HG02870 (cell line): ENCODE data around the gene ERICH6.
"Not testable (repeated sequence)": the region's sequence is repeated elsewhere in the genome, so short reads cannot be mapped to it uniquely, and the experiment has no call there.

Source experiments
- ATAC-seq: cut with Tn5 transposase; IDR thresholded peaks from one replicate; pipeline ENCODE4 v1.9.1; 2021; ENCODE audit warnings: mild to moderate bottlenecking, moderate library complexity; ENCODE audit not compliant: unreplicated experiment

The ERICH6 gene

DNA sequence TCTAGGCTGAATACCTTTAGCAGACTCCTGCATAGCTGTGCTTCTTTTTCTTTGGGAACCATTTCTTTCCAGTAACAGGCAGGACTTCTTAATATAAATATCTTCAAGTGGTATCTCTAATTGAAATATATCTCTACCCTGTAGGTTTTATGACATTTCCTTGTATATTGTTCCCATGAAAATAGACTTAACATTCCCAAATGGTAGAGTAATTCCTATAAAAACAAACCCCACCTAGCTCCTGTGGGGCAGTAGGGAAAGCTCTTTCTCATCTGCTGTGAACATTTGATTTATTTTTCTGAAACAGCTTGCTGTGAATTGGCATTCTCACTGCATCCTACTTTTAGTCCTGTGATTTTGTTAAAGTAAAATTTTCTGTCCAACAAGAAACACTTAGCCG is 79.8 kb downstream of the ERICH6 start:
- no peak for ATAC-seq

DNA sequence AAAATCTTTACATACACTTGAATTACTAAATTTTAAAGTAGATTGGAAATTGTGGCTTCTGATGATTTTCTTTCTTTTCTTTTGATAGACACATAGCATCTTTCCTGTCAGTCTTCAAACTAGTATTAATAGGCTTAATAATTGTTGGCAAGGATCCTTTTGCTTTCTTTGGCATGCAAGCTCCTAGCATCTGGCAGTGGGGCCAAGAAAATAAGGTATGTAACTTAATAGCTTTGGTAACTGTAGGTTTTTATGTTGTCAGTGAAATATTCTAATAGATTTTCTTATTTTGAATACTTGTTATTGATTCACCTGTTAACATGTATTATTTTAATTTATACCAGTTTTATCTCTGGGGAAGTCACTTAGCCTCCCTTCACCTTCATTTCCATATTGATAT is 80.8 kb downstream of the ERICH6 start:
- ATAC-seq, result not testable (repeated sequence)

DNA sequence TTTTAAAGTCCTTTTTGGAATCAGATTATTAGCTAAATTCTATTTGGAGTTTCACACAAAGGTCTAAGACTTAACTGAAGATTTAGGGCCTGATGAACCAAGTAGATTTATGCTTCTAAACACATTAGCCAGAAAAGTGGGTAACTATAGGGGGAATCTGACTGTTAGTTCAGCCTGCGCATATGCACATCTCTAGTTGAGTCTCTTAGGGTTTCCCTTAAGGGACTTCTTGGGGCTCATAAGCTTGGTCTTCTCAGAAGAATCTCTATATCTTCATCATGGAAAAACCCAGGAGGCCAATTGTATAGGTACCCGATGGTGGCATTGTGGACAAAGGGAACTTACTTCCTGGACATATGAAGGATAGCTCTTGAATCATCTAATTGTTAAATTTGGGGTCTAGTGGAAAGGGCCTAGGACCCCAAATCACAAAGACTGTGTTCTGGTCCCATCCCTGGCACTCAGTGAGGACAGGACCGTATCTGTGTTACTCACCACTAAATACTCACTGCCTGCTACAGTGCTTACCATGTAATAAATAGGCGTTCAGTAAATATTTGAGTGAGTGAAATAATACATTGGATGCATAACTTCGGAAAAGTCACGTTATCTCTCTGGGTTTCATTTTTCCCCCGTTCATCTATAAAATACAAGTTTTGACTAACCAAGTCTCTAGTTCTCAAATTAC is 83.6 kb downstream of the ERICH6 start:
- no peak for ATAC-seq

DNA sequence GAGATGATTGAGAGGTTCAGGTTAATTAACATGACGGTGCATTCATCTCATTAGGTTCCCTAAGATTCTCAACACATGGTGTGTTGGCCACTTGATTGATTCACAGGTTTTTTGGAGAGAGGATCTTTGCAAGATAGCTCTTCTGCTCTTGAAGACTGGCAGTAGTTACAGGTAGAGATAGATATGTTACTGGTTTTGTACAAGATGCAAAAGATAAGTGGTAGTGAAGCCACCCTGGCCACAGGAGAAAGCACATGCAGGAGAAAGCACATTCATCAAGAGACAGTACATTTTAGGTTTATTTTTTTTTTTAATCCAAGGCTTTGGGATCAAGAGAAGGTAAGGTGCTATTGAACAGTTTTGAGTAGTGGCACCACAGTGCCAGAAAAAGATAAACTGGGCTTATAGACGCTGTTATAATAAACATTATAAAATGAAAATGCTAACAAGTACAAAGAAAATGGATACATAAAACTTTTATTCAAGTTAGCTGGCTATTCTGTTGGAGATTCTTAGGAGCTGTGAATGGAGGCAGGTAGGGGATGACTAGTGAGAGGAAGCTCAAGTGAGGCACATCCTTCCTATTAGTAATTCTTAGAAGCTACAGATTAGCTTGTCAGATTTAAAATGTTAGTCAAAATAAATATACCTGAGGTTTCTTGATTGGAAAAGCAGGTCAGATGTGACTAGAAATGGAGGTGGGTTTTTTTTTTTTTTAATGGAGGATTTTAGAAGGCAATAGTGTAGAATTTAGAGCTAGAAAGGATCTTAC is 89.8 kb downstream of the ERICH6 start:
- no peak for ATAC-seq

DNA sequence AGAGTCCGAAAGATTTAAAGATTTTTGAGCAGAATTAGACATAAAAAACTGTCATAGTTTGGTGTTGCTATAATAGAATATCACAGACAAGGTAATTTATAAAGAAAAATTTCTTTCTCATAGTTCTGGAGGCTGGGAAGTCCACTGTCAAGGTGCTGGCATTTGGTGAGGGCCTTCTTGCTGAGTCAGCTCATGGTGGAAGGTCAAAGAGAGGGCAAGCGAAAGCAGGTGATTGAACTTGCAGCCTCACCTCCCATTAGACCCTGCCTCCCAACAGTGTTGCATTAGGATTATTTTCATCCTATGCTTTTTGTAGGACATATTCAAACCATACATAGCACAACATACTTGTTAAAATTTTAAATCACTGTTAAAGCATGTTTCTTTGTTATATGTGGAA is 90.7 kb downstream of the ERICH6 start:
- ATAC-seq, result no peak

DNA sequence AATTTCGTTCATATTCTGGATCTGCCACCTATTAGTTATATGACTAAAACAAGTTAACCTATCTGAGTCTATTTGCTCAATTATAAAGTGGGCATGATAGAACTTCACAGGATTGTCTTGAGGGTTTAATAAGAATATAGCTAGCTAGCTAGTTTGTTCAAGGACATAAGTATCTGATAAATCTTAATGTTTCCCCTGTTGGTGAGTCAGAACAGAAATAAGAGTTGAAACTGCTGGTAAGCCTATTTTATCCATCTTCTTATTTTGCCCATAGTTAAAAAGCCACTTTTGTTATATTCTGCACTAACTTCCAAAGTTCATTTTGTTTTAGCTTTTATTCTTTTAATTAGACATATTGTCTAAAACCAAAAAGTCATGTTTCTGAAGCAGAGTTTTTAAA is 91.2 kb downstream of the ERICH6 start:
- ATAC-seq, result peak; percentile 52

DNA sequence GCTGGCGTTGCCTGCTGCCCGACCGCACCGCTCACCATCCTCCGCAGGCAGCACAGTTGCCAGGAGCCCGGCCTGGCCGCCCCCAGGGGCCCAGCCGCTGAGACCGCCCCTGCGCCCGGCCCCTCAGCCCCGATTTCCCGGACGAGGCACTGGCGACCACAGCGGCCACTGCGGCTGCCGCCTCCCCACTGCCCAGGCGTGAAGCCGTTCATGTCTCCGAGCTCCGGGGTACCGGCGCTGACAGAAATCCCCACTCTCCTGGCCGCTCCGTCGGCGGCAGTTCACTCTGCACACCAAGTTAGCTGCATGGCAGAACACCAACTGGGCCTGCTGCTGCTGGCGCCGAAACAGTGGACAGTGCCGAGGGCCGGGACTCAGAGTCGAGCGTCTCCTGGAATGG is 92.1 kb downstream of the ERICH6 start:
- no peak for ATAC-seq

DNA sequence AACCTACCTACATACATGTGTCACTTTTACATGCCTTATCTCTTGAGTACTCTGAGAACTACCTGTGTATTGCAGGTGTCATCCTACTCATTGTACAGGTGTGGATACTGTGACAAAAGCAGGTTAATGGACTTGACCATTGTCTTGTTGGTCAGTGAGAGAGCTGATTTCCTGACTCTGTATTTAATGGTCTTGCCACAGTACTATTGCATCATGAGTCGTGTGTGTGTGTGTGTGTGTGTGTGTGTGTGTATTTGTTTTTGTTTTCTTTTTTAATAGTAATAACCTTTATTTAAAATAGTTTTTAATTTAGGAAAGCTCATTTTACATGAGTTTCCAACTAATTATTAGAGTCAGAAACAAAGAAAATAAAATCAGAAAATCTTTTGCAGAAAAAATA is 92.9 kb downstream of the ERICH6 start:
- ATAC-seq, result no peak

DNA sequence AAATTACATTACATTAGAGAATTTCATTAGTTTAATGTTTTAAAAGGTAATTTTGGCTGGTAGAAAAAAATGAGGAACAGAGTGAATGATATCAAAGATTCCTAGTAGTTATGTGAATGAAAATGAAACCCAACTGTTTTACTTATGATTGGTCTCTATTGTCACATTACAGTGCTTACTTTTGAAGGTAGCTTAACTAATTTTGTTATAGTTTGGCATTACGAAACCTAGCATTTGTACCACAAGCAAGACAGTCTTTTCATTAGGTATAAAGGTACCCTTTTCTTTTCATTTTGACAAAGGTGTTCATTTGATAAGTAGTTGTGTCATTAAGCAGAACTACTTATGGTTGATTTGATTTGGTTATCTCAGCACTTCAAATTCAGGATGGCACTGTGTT is 93.7 kb downstream of the ERICH6 start:
- ATAC-seq, result no peak
